ENCODE results near the gene KMT2E. TPM values are rescaled to one million over a fixed set of nuclear protein-coding genes. Genes with fewer than 3 reads are reported as not detected.
"Not testable (repeated sequence)": the region's sequence is repeated elsewhere in the genome, so short reads cannot be mapped to it uniquely, and the experiment has no call there.

KMT2E gene
- total and polyA plus RNA-seq, 2 donors (not counting 3 experiments of a cell fraction or from before 2014, with no cell fraction given), result 19.0 to 74.8 TPM

DNA sequence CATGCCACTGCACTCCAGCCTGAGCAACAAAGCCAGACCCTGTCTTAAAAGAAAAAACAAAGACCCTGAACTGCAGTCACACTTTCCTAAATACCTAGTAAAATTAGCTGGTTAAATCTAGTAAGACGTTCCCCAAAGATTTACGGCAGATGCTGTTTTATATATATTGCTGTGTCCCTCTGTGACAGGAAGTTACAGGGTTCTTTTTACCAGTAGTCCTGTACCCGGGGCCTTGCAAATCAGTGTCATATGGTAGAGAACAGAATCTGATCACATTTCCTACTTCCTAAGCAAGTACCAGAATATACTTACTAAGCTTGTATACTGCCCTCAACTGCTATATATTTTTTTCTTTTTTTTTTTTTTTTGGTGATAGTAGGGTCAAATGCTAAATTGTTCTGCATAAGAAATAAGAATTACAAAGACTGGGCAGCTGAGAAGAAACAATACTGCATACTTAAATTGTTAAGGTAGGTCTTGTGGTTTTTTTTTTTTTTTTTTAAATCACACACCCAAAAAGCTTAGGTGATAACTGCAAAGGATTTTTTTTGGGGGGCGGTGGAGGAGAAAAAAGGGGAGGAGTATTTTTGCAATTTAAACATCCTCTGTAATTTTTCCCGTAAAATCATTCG is 27.3 kb upstream of the KMT2E start:
- POLR2A ChIA-PET, result interaction anchor here (0.6 to 0.9 kb wide), 2 partner anchors 26 kb away, joined by 3 to 9 read pairs; no protein-coding TSS in a partner anchor
- TF ChIP-seq, protein P1, sequence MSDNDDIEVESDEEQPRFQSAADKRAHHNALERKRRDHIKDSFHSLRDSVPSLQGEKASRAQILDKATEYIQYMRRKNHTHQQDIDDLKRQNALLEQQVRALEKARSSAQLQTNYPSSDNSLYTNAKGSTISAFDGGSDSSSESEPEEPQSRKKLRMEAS (IDR thresholded peaks at IDR 0.05; ENCODE audit: insufficient read depth, insufficient read length), result no peak
- no peak for TF ChIP-seq GATA2 (IDR thresholded peaks at IDR 0.05; ENCODE audit: insufficient read depth, insufficient read length, low read depth, low read length)
- TF ChIP-seq JUN (IDR thresholded peaks at IDR 0.05; ENCODE audit: borderline replicate concordance, insufficient read depth, insufficient read length, low read depth), result no peak
- no peak for TF ChIP-seq POLR2AphosphoS5 (IDR thresholded peaks at IDR 0.05; ENCODE audit: insufficient read depth, low read depth, low read length)
- no peak for TF ChIP-seq EZH2 (IDR thresholded peaks at IDR 0.05; ENCODE audit: borderline replicate concordance, low read depth, low read length, severe bottlenecking)
- no peak for TF ChIP-seq MYC (IDR thresholded peaks at IDR 0.05; ENCODE audit: low read depth, low read length)
- no peak for TF ChIP-seq POLR2A (IDR thresholded peaks at IDR 0.05; ENCODE audit: low read depth, low read length)
- TF ChIP-seq, protein P2, sequence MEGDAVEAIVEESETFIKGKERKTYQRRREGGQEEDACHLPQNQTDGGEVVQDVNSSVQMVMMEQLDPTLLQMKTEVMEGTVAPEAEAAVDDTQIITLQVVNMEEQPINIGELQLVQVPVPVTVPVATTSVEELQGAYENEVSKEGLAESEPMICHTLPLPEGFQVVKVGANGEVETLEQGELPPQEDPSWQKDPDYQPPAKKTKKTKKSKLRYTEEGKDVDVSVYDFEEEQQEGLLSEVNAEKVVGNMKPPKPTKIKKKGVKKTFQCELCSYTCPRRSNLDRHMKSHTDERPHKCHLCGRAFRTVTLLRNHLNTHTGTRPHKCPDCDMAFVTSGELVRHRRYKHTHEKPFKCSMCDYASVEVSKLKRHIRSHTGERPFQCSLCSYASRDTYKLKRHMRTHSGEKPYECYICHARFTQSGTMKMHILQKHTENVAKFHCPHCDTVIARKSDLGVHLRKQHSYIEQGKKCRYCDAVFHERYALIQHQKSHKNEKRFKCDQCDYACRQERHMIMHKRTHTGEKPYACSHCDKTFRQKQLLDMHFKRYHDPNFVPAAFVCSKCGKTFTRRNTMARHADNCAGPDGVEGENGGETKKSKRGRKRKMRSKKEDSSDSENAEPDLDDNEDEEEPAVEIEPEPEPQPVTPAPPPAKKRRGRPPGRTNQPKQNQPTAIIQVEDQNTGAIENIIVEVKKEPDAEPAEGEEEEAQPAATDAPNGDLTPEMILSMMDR (IDR thresholded peaks at IDR 0.05; ENCODE audit: extremely low read depth in 1 of 2, insufficient read depth in 1 of 2, low read depth in 1 of 2, low read length in 2 of 2), result no peak
- no peak for TF ChIP-seq FOS (IDR thresholded peaks at IDR 0.05; ENCODE audit: borderline replicate concordance, insufficient read depth, low read length)
- intact Hi-C loops (cut with micrococcal nuclease) (loop anchor here (10.0 kb wide), 1 partner anchor 348 kb away; no protein-coding TSS in a partner anchor), dilution Hi-C loops (cut with MboI; ENCODE audit: extremely low pct_ligation_motif_present, low sequenced_read_pairs) (no loop called here)
- BruUV-seq (replicated peaks), result no TSS peak
- Histone ChIP-seq H3K4me1 (ENCODE audit: control insufficient read depth, extremely low read depth, insufficient read depth, low read length) (peaks cover 44% of the 10 kb centered on the region), H3K9me3 (replicated peaks; ENCODE audit: control insufficient read depth, insufficient read depth, low read length) (no peaks in the 10 kb centered on the region), H3K79me2 (ENCODE audit: control insufficient read depth, insufficient read depth, low read length) (peaks cover 52% of the 10 kb centered on the region), H3K4me2 (ENCODE audit: insufficient read depth, low read length) (no peak overlapping the region), H3K27me3 (ENCODE audit: control insufficient read depth in 2 of 2, insufficient read depth in 2 of 2, low read length in 2 of 2) (no peaks in the 10 kb centered on the region), H3K9ac (replicated peaks; ENCODE audit: extremely low read depth, insufficient read depth, low read length) (no peak overlapping the region), H3K4me3 (replicated peaks in 1 of 3; ENCODE audit: insufficient read depth in 1 of 3, low read depth in 1 of 3, low read length in 3 of 3) (no peak overlapping the region), H4K20me1 (replicated peaks; ENCODE audit: control insufficient read depth, extremely low read depth, insufficient read depth, low read length) (no peaks in the 10 kb centered on the region), H2AFZ (ENCODE audit: low read depth, low read length) (no peak overlapping the region), H3K9me1 (replicated peaks; ENCODE audit: control insufficient read depth, extremely low read depth, insufficient read depth, low read length) (no peaks in the 10 kb centered on the region), H3K36me3 (ENCODE audit: control insufficient read depth in 2 of 2, extremely low read depth in 1 of 2, insufficient read depth in 2 of 2, low read length in 2 of 2) (peaks cover 0 to 4% of the 10 kb centered on the region in 2 experiments), H3K27ac (ENCODE audit: insufficient read depth, low read depth, low read length) (no peak overlapping the region)
- no peak for DNase-seq (ENCODE audit: low read depth, low spot score)
- no peak for FAIRE-seq
- CTCF ChIA-PET, result interaction anchor here (0.7 to 1.1 kb wide), 3 partner anchors 40 to 65 kb away, joined by 3 read pairs; no protein-coding TSS in a partner anchor

DNA sequence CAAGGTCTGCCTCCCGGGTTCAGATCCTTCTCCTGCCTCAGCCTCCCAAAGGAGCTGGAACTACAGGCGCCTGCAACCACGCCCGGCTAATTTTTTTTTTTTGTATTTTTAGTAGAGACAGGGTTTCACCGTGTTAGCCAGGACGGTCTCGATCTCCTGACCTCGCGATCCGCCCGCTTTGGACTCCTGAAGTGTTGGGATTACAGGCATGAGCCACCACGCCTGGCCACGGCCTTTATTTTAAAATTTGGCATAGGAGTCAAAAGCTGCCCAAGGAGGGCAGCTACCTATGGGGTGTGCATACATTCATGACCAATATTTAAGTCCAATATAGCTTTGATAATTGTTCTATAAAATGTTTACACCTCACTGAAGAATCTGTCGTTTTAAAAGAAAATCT is 26.6 kb upstream of the KMT2E start:
- H4K20me1 ChIP-seq (replicated peaks; ENCODE audit: control insufficient read depth, extremely low read depth, insufficient read depth, low read length); POLR2A ChIA-PET; H2AFZ ChIP-seq (ENCODE audit: low read depth, low read length); H3K9ac ChIP-seq (replicated peaks; ENCODE audit: extremely low read depth, insufficient read depth, low read length); H3K9me3 ChIP-seq (replicated peaks; ENCODE audit: control insufficient read depth, insufficient read depth, low read length); H3K9me1 ChIP-seq (replicated peaks; ENCODE audit: control insufficient read depth, extremely low read depth, insufficient read depth, low read length); H3K36me3 ChIP-seq (ENCODE audit: control insufficient read depth in 2 of 2, extremely low read depth in 1 of 2, insufficient read depth in 2 of 2, low read length in 2 of 2); H3K27ac ChIP-seq (ENCODE audit: insufficient read depth, low read depth, low read length); DNase-seq (ENCODE audit: low read depth, low spot score); H3K4me3 ChIP-seq (replicated peaks in 1 of 3; ENCODE audit: insufficient read depth in 1 of 3, low read depth in 1 of 3, low read length in 3 of 3); dilution Hi-C loops (cut with MboI; ENCODE audit: extremely low pct_ligation_motif_present, low sequenced_read_pairs); FAIRE-seq; BruUV-seq (replicated peaks); H3K4me2 ChIP-seq (ENCODE audit: insufficient read depth, low read length); H3K27me3 ChIP-seq (ENCODE audit: control insufficient read depth in 2 of 2, insufficient read depth in 2 of 2, low read length in 2 of 2): not testable (repeated sequence)
- intact Hi-C loops (cut with micrococcal nuclease), result loop anchor here (10.0 kb wide), 1 partner anchor 347 kb away; no protein-coding TSS in a partner anchor
- H3K79me2 ChIP-seq (ENCODE audit: control insufficient read depth, insufficient read depth, low read length), result peaks cover 56% of the 10 kb centered on the region
- CTCF ChIA-PET, result interaction anchor here (0.9 to 1.3 kb wide), 4 partner anchors 20 to 65 kb away, joined by 3 read pairs; no protein-coding TSS in a partner anchor
- H3K4me1 ChIP-seq (ENCODE audit: control insufficient read depth, extremely low read depth, insufficient read depth, low read length), result peaks cover 37% of the 10 kb centered on the region

All from endothelial cell of umbilical vein (primary cell).